SU-DHL-6 (cell line): ENCODE data around the gene CRADD.

ENCODE experiments used
- EZH2phosphoT487 ChIP-seq: fragments of 200-600 bp; sonication (generic), shearing (Covaris generic); conservative IDR thresholded peaks from 2 replicates; pipeline ENCODE4 v1.6.1; 2018; ENCODE audit warnings: mild to moderate bottlenecking, antibody characterized with exemption, low read length, moderate library complexity, mixed read lengths
- TF ChIP-seq, protein P1 (sequence below): fragments of 200-600 bp; sonication (generic); IDR thresholded peaks from one replicate; pipeline ENCODE4 v1.5.1; 2017; ENCODE audit warnings: antibody characterized with exemption, mild to moderate bottlenecking, low read length, moderate library complexity; ENCODE audit not compliant: insufficient read depth, poor library complexity, severe bottlenecking

DNA sequence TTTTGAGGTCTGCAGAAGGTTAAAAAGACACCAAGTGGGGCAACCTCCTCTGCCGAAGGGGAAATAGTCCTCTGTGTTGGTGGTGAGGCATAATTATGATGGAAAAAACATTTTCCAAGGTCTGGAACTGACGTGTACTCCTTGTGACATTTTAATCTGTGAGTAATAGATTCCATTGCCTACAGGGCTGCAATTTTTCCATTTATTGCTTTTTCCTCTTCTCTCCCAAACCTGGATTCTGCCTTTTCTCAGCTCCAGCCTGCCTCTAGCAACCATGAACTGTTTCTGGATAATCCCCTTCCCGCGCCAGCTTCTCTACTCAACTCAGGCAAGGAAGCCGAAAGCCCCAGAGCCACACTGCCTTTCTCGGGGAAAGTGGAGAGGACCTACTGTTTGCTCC lies 241.1 kb downstream of the CRADD start:
- TF ChIP-seq EZH2phosphoT487 = no peak
- TF ChIP-seq, protein P1, sequence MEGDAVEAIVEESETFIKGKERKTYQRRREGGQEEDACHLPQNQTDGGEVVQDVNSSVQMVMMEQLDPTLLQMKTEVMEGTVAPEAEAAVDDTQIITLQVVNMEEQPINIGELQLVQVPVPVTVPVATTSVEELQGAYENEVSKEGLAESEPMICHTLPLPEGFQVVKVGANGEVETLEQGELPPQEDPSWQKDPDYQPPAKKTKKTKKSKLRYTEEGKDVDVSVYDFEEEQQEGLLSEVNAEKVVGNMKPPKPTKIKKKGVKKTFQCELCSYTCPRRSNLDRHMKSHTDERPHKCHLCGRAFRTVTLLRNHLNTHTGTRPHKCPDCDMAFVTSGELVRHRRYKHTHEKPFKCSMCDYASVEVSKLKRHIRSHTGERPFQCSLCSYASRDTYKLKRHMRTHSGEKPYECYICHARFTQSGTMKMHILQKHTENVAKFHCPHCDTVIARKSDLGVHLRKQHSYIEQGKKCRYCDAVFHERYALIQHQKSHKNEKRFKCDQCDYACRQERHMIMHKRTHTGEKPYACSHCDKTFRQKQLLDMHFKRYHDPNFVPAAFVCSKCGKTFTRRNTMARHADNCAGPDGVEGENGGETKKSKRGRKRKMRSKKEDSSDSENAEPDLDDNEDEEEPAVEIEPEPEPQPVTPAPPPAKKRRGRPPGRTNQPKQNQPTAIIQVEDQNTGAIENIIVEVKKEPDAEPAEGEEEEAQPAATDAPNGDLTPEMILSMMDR = no peak
